Measurements from ENCODE around the gene POLR1G.
"Not testable (repeated sequence)": the region's sequence is repeated elsewhere in the genome, so short reads cannot be mapped to it uniquely, and the experiment has no call there.

The POLR1G gene

GRCh38 chr19:45424191-45425058, 18.0 kb downstream of the POLR1G start:
- Histone ChIP-seq H4K8ac (ENCODE audit: low read depth, low read length) (no peak overlapping the region), H3K56ac (ENCODE audit: low read length) (peak overlapping the region; percentile 96), H3K27me3 (ENCODE audit: insufficient read depth, low read length, poor library complexity) (no peaks in the 10 kb centered on the region), H2AK5ac (ENCODE audit: low read length) (peak overlapping the region; percentile 43), H3K79me2 (ENCODE audit: control insufficient read depth, insufficient read depth, low read length) (peaks cover 2% of the 10 kb centered on the region), H2BK15ac (replicated peaks; ENCODE audit: low read depth) (no peak overlapping the region), H3K18ac (ENCODE audit: low read length) (peak overlapping the region; percentile 31), H2BK120ac (ENCODE audit: low read depth, low read length) (peak overlapping the region; percentile 14), H3K4ac (ENCODE audit: low read depth, low read length) (peak overlapping the region; percentile 25), H3K79me1 (ENCODE audit: low read length) (peaks cover 5% of the 10 kb centered on the region), H2BK5ac (ENCODE audit: low read length) (peak overlapping the region; percentile 44), H3K27ac (ENCODE audit: low read depth, low read length) (peak overlapping the region; percentile 82), H4K5ac (ENCODE audit: low read length) (peak overlapping the region; percentile 5), H3K36me3 (ENCODE audit: control insufficient read depth, insufficient read depth, low read length) (no peaks in the 10 kb centered on the region), H3K4me3 (ENCODE audit: low read length) (peak overlapping the region; percentile 53), H3K9ac (ENCODE audit: low read length) (peak overlapping the region; percentile 89), H3K4me2 (ENCODE audit: low read length) (peak overlapping the region; percentile 88), H3K4me1 (ENCODE audit: control insufficient read depth, low read depth, low read length) (peaks cover 2% of the 10 kb centered on the region), H3K23ac (ENCODE audit: low read length) (peak overlapping the region; percentile 7)
- DNase-seq = peak; percentile 92
- no CpG with 5 or more reads among the region's 24 CpGs for WGBS (ENCODE audit: extremely low coverage, insufficient coverage, low lambda C conversion rate)

DNA sequence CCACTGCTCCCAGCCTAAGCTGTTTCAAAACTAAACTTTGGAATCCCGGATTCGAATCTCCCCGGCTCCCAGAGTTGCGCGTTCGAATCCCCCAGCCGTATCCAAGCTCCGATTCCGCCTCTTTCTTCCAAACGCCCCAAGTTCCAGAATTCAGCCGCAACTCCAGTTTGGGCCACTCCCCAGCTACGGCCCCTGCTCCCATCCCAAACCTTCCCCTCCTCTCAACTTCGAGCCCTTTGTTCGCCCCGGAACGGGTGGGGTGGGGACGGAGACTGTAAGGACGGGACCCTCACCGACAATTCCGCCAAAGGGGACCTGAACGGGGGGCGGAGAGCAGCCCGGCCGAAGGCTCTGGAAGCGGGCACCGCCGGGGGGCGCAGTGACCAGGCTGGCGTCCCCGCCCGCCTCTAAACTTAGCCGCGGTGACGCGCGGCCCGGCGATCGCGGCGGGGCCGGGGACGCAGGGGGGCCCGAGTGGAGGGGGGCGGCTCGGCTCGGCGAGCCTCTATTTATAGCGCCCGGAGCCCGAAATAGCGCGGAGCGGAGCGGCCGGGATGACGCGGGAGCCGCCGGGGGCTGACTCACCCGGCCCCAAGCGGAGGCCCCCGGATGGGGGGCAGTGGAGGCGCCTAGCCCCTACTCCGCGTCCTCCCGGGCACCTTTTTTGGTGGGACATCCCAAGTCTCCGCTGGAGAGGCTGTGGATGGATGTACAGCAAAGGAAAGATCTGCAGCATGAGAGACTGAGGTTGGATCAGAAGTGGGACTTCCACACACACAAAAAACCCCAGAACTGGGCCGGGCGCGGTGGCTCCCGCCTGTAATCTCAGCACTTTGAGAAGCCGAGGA, 22.2 kb downstream of the POLR1G start:
- H3K4me3 ChIP-seq (ENCODE audit: low read length) = peak overlapping the region; percentile 1
- no peaks in the 10 kb centered on the region for H3K4me1 ChIP-seq (ENCODE audit: control insufficient read depth, low read depth, low read length)
- H3K27ac ChIP-seq (ENCODE audit: low read depth, low read length) = no peak overlapping the region
- H2BK15ac ChIP-seq (replicated peaks; ENCODE audit: low read depth) = no peak overlapping the region
- H3K36me3 ChIP-seq (ENCODE audit: control insufficient read depth, insufficient read depth, low read length) = no peaks in the 10 kb centered on the region
- WGBS (ENCODE audit: extremely low coverage, insufficient coverage, low lambda C conversion rate) = no CpG with 5 or more reads among the region's 73 CpGs
- H2BK5ac ChIP-seq (ENCODE audit: low read length) = no peak overlapping the region
- H2BK120ac ChIP-seq (ENCODE audit: low read depth, low read length) = no peak overlapping the region
- H3K4me2 ChIP-seq (ENCODE audit: low read length) = peak overlapping the region; percentile 80
- H3K79me1 ChIP-seq (ENCODE audit: low read length) = no peaks in the 10 kb centered on the region
- no peak overlapping the region for H3K4ac ChIP-seq (ENCODE audit: low read depth, low read length)
- peak overlapping the region; percentile 59 for H3K56ac ChIP-seq (ENCODE audit: low read length)
- peak overlapping the region; percentile 85 for H3K18ac ChIP-seq (ENCODE audit: low read length)
- no peak overlapping the region for H4K8ac ChIP-seq (ENCODE audit: low read depth, low read length)
- no peak overlapping the region for H4K5ac ChIP-seq (ENCODE audit: low read length)
- no peaks in the 10 kb centered on the region for H3K27me3 ChIP-seq (ENCODE audit: insufficient read depth, low read length, poor library complexity)
- H3K23ac ChIP-seq (ENCODE audit: low read length) = no peak overlapping the region
- peak; percentile 63 for DNase-seq
- H3K79me2 ChIP-seq (ENCODE audit: control insufficient read depth, insufficient read depth, low read length) = no peaks in the 10 kb centered on the region
- no peak overlapping the region for H2AK5ac ChIP-seq (ENCODE audit: low read length)
- peak overlapping the region; percentile 43 for H3K9ac ChIP-seq (ENCODE audit: low read length)

- not testable (repeated sequence) for H2AK5ac ChIP-seq (ENCODE audit: low read length); H3K23ac ChIP-seq (ENCODE audit: low read length); H3K4ac ChIP-seq (ENCODE audit: low read depth, low read length); H4K5ac ChIP-seq (ENCODE audit: low read length); H2BK5ac ChIP-seq (ENCODE audit: low read length); H3K79me1 ChIP-seq (ENCODE audit: low read length); H2BK15ac ChIP-seq (replicated peaks; ENCODE audit: low read depth); H3K9ac ChIP-seq (ENCODE audit: low read length); H3K56ac ChIP-seq (ENCODE audit: low read length); H3K27me3 ChIP-seq (ENCODE audit: insufficient read depth, low read length, poor library complexity); H2BK120ac ChIP-seq (ENCODE audit: low read depth, low read length); H3K27ac ChIP-seq (ENCODE audit: low read depth, low read length); H4K8ac ChIP-seq (ENCODE audit: low read depth, low read length); DNase-seq; H3K18ac ChIP-seq (ENCODE audit: low read length); H3K79me2 ChIP-seq (ENCODE audit: control insufficient read depth, insufficient read depth, low read length); H3K4me2 ChIP-seq (ENCODE audit: low read length); H3K36me3 ChIP-seq (ENCODE audit: control insufficient read depth, insufficient read depth, low read length); H3K4me3 ChIP-seq (ENCODE audit: low read length); H3K4me1 ChIP-seq (ENCODE audit: control insufficient read depth, low read depth, low read length)
- no CpG with 5 or more reads among the region's 11 CpGs for WGBS (ENCODE audit: extremely low coverage, insufficient coverage, low lambda C conversion rate)
Measured at GRCh38 chr19:45429896-45430295, 23.5 kb downstream of the POLR1G start.

- not testable (repeated sequence) for H3K79me2 ChIP-seq (ENCODE audit: control insufficient read depth, insufficient read depth, low read length); H3K23ac ChIP-seq (ENCODE audit: low read length); H3K4me1 ChIP-seq (ENCODE audit: control insufficient read depth, low read depth, low read length); H2AK5ac ChIP-seq (ENCODE audit: low read length); H2BK15ac ChIP-seq (replicated peaks; ENCODE audit: low read depth); H4K8ac ChIP-seq (ENCODE audit: low read depth, low read length); DNase-seq; H4K5ac ChIP-seq (ENCODE audit: low read length); H3K4me2 ChIP-seq (ENCODE audit: low read length); H3K27ac ChIP-seq (ENCODE audit: low read depth, low read length); H3K79me1 ChIP-seq (ENCODE audit: low read length); H3K4me3 ChIP-seq (ENCODE audit: low read length); H3K56ac ChIP-seq (ENCODE audit: low read length); H3K36me3 ChIP-seq (ENCODE audit: control insufficient read depth, insufficient read depth, low read length); H2BK120ac ChIP-seq (ENCODE audit: low read depth, low read length); H2BK5ac ChIP-seq (ENCODE audit: low read length); H3K18ac ChIP-seq (ENCODE audit: low read length); H3K4ac ChIP-seq (ENCODE audit: low read depth, low read length); H3K9ac ChIP-seq (ENCODE audit: low read length); H3K27me3 ChIP-seq (ENCODE audit: insufficient read depth, low read length, poor library complexity)
- no CpG with 5 or more reads among the region's 9 CpGs for WGBS (ENCODE audit: extremely low coverage, insufficient coverage, low lambda C conversion rate)
Measured at GRCh38 chr19:45431008-45431407, 24.6 kb downstream of the POLR1G start.

GRCh38 chr19:45432543-45432942, 26.1 kb downstream of the POLR1G start:
- H3K79me1 ChIP-seq (ENCODE audit: low read length) = not testable (repeated sequence)

More at GRCh38 chr19:45432543-45432942, 26.1 kb downstream of the POLR1G start:
- not testable (repeated sequence) for H3K36me3 ChIP-seq (ENCODE audit: control insufficient read depth, insufficient read depth, low read length); H3K9ac ChIP-seq (ENCODE audit: low read length); H3K23ac ChIP-seq (ENCODE audit: low read length); H4K5ac ChIP-seq (ENCODE audit: low read length); H2AK5ac ChIP-seq (ENCODE audit: low read length); DNase-seq; H3K4me2 ChIP-seq (ENCODE audit: low read length); H2BK15ac ChIP-seq (replicated peaks; ENCODE audit: low read depth); H3K4me3 ChIP-seq (ENCODE audit: low read length); H3K27ac ChIP-seq (ENCODE audit: low read depth, low read length); H4K8ac ChIP-seq (ENCODE audit: low read depth, low read length); H3K79me2 ChIP-seq (ENCODE audit: control insufficient read depth, insufficient read depth, low read length); H2BK5ac ChIP-seq (ENCODE audit: low read length); H3K4ac ChIP-seq (ENCODE audit: low read depth, low read length); H3K18ac ChIP-seq (ENCODE audit: low read length); H3K4me1 ChIP-seq (ENCODE audit: control insufficient read depth, low read depth, low read length); H3K27me3 ChIP-seq (ENCODE audit: insufficient read depth, low read length, poor library complexity); H3K56ac ChIP-seq (ENCODE audit: low read length); H2BK120ac ChIP-seq (ENCODE audit: low read depth, low read length)
- no CpG with 5 or more reads among the region's 8 CpGs for WGBS (ENCODE audit: extremely low coverage, insufficient coverage, low lambda C conversion rate)

Measured in mesendoderm (in vitro differentiated cells).